IPS-18c (cell line): Measurements from ENCODE around the gene NUP43.
"Not testable (repeated sequence)": the region's sequence is repeated elsewhere in the genome, so short reads cannot be mapped to it uniquely, and the experiment has no call there.

Source experiments
- H3K4me3 ChIP-seq: 2 replicates; pipeline ENCODE4 v1.7.0; 2013; ENCODE audit warnings: low read depth, mild to moderate bottlenecking, low read length, moderate library complexity; ENCODE audit not compliant: insufficient read depth
- H3K9me3 ChIP-seq: one replicate; pipeline ENCODE4 v1.6.1; 2013; ENCODE audit warnings: mild to moderate bottlenecking, low read length, moderate library complexity; ENCODE audit not compliant: control insufficient read depth, insufficient read depth

The NUP43 gene

DNA sequence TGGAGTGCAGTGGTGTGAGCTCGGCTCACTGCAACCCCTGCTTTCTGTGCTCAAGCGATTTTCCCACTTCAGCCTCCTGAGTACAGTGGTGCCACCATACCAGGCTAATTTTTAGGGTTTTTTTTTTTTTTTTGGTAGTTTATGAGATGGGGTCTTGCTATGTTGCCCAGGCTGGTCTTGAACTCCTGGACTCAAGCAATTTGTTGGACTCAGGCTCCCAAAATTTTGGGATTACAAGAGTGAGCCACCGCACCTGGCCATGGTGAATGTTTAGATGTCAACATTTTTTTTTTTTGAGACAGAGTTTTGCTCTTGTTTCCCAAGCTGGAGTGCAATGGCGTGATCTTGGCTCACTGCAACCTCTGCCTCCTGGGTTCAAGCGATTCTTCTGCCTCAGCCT lies 5.6 kb upstream of the NUP43 start:
- not testable (repeated sequence) for H3K9me3 ChIP-seq, H3K4me3 ChIP-seq

DNA sequence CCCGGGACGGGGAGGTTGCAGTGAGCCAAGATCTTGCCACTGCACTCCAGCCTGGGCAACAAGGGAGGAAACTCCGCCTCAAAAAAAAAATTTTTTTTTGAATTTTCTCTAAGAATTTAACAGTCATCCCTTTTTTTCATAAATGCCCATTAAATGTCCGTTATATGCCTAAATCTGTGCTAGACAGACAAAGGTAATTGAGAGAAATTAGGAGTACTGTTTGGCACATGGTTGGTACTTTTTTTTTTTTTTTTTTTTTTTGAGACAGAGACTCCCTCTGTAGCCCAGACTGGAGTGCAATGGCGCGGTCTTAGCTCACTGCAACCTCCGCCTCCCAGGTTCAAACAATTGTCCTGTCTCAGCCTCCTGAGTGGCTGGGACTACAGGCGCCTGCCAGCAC lies 4.9 kb upstream of the NUP43 start:
- Histone ChIP-seq H3K4me3 (no peak overlapping the region), H3K9me3 (peaks cover 2% of the 10 kb centered on the region)

DNA sequence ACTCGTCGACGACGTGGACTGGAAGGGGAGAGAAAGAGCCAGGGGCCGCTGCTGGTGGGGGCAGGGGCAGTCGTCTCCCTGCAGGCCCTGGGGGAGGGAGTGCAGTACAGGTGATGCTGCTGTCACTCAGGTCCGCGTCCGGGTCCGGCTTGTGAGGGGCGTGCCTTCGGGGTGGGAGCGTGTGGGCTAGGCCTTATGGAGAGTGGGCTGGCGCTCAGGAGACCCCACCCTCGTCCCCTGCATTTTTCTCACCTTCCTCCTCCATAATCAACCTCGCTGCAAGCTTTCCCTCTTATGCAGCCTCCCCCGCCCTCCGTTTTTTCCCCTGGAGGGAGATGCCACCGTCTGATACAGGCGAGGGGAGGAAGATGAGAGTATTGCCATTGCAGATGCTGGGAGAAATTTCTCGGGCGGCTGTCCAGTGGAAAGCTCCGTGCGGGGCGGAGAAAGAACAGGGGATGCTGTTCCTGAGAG lies 3.8 kb upstream of the NUP43 start:
- Histone ChIP-seq H3K4me3 (peak overlapping the region; percentile 94), H3K9me3 (peaks cover 2% of the 10 kb centered on the region)

DNA sequence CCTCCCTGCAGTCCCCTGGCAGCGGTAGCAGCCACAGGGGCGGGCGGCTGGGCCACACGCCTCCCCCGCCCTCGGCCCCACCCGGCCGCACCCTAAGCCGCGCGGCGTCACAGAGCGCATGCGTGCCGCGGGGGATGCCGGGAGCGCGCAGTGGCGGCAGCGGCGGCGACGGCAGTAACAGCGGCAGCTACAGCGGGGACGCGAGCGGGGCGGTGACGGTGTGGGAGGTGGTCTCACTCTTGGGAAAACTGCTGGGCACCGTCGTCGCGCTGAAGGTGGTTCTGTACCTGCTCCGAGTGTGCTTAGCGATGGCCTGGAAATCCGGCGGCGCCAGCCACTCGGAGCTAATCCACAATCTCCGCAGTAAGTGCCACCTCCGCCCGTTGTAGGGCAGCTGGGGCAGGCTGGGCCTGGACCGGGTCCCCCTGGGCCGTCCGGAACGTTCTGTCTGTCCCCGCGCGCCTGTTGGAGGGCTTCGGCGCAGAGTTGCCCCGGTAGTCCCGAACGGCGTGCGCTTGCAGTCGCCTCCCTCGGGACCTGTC lies 3.3 kb upstream of the NUP43 start, which contains the start of gene PCMT1:
TSS of gene PCMT1 (plus strand) at position 148 of the 542 bp plus-strand sequence. CDS start at position 309, 161 bp downstream.
- H3K4me3 ChIP-seq, result peak within 1 kb of the TSS; percentile 94
- H3K9me3 ChIP-seq, result peaks cover 2% of the 10 kb centered on the region

DNA sequence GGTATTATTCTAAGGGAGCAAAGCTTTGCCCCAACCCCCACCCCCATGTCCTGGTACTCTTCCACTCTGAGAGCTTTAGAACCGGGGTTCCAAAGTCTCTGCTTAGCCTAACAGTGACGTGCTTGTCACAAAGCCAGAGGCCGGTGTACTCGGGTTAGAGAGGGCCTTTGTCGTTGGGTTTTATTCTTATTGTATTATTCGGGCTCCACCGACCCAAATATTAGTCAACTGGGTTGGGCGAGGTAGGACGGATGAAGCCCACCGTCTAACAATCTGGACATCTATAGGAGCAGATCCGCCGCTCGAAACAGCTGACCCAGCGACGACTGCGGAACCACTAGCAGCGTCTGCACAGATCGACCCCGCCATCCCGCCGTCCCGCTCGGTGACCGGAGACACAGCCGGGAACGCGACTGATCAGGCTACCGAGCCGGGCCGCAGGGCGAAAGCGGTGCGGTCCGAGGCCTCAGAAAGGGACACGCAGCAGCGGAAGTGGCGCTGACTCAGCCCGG lies 2.8 kb upstream of the NUP43 start:
- H3K9me3 ChIP-seq, result not testable (repeated sequence)
- H3K4me3 ChIP-seq, result peak overlapping the region; percentile 94

DNA sequence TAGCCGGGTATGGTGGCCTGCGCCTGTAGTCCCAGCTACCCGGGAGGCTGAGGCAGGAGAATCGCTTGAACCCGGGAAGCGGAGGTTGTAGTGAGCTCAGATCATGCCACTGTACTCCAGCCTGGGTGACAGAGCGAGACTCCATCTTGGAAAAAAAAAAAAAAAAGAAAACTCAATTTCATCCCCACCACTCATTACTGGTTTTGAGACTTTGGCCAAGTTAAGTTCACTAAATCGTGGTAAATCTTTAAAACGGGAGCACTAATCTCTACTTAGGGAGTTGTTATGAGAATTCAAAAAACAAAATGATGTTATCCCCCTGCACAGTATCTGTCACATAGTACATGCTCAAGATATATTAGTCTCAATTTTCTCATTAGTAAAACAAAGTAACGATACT lies 1.1 kb downstream of the NUP43 start:
- H3K4me3 ChIP-seq, result peak overlapping the region; percentile 85
- not testable (repeated sequence) for H3K9me3 ChIP-seq

DNA sequence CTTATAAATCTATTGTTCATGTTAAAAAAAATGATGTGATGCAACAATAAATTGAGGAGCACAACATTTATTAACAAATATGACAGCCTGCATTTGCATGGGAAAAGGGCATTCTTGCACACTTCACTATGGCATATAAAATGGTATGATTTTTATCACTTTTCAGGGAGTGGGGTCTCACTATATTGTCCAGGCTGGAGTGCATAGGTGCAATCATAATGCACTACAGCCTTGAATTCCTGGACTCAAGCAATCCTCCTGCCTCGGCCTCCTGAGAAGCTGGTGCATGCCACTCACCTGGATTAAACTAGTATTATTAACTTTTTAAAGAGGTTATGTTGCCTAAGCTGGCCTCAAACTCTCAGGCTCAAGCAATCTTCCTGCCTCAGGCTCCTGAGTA lies 11.4 kb downstream of the NUP43 start:
- no peaks in the 10 kb centered on the region for H3K9me3 ChIP-seq

DNA sequence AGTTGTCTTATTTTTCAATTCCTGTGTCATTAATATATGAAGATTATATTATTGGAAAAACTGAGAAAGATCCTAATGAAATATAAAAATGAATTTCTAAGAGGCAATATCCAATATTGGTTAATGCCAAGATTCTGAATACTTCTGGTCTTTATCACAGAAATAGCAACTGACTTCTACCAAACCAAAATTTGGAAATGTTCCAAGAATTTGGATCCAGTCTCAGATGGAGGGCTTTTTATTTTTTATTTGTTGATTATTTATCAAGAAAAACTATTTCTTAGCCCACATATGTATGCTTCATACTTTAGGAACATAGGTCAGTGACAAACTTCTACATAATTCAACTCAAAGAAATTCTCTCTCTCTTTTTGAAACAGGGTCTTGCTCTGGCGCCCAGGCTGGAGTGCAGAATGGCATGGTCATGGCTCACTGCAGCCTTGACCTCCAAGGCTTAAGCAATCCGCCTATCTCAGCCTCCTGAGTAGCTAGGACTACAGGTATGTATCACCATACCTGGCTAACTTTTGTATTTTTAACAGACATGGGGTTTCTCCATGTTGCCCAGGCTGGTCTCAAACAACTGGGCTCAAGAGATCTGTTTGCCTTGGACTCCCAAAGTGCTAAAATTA lies 13.1 kb downstream of the NUP43 start:
- H3K9me3 ChIP-seq, result no peaks in the 10 kb centered on the region
- no peak overlapping the region for H3K4me3 ChIP-seq

More for the DNA sequence above, 11.4 kb downstream of the NUP43 start:
- no peak overlapping the region for H3K4me3 ChIP-seq

DNA sequence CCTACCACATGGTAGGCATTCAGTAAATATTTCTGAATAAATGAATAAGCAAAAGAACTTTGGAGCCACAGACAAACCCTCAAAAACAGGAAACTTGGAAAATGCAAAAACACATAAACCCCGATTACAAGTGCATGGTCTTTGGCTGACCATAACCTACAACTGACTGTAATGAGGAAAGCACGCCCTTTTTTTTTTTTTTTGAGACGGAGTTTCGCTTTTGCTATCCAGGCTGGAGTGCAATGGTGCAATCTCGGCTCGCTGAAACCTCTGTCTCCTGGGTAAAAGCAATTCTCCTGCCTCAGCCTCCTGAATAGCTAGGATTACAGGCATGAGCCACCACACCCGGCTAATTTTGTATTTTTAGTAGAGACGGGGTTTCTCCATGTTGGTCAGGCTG lies 16.5 kb downstream of the NUP43 start:
- Histone ChIP-seq H3K4me3 (no peak overlapping the region), H3K9me3 (no peaks in the 10 kb centered on the region)

DNA sequence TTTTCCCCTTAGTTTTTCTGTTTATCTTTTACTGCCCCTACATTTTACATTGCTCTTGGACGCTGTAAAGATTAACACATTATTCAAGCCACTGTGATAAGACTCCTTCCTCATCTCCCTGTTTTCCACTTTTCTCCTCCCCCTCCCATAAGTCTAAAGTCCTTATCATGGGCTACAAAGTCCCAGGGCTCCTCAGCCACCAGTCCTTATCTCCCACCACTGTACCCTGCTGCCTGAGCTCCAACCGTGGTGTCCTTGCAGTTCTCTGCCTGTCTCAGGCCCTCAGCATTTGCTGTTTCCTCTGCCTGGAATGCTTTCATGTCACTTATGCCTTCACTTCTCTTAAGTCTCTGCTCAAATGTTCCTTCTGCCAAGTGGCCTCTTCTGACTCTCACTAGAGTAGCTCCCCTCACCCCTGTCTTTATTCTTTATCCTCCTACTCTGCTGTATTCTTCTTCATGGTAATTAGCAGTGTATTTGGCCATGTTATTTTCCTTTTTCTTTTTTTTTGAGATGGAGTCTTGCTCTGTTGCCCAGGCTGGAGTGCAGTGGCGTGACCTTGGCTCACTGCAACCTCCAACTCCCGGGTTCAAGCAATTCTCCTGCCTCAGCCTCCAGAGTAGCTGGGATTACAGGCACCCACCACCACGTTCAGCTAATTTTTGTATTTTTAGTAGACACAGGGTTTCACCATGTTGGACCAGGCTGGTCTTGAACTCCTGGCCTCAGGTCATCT lies 17.7 kb downstream of the NUP43 start:
- no peaks in the 10 kb centered on the region for H3K9me3 ChIP-seq
- H3K4me3 ChIP-seq, result no peak overlapping the region

DNA sequence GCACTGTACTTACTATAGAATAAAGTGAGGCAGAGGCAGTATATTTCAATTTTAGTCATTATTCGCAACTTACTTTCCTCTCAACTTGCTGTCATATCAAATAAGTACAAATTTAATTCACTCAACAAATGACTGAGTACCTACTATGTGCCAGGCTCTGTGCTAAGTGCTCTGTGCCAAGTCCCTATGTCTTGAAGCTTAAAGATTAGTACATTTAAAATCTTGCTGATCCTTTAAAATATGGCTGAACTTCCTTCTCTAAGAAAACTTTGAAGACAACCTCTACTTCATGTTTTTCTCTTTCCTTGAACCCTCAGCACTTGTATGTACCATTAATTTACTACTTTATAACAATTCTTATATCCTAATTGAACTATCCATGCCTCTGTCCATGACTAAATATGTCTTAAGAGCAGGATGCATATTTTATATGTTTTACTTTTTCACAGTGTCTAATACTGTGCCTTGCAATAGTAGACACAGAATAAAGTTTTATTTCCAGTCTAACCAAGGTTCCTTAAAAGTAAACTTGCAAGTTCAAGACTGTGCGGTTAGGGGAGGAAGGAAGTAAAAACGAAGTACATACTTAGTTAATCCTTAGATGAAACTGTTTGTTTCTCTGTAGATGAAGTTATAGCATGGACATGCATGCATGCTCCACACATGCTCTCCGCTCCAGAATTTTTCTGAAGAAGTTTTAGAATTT lies 18.4 kb downstream of the NUP43 start:
- no peaks in the 10 kb centered on the region for H3K9me3 ChIP-seq
- no peak overlapping the region for H3K4me3 ChIP-seq

DNA sequence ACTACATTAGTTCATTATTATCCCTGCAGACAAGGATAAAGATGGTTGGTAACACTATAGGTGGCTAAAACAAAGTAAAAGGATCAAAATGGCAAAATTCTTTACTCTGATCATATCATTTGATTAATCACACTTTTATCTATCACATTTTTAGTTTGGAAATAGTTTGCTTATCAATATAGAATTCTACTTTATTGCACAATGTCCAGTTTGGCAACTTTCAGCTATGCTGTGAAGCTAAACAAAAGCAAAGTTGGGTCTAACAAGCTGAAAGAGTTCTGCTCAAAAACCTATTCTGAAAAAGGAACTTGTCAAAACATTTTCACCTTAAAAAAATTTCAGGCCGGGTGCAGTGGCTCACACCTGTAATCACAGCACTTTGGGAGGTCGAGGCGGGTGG lies 20.5 kb downstream of the NUP43 start:
- no peaks in the 10 kb centered on the region for H3K9me3 ChIP-seq
- no peak overlapping the region for H3K4me3 ChIP-seq

DNA sequence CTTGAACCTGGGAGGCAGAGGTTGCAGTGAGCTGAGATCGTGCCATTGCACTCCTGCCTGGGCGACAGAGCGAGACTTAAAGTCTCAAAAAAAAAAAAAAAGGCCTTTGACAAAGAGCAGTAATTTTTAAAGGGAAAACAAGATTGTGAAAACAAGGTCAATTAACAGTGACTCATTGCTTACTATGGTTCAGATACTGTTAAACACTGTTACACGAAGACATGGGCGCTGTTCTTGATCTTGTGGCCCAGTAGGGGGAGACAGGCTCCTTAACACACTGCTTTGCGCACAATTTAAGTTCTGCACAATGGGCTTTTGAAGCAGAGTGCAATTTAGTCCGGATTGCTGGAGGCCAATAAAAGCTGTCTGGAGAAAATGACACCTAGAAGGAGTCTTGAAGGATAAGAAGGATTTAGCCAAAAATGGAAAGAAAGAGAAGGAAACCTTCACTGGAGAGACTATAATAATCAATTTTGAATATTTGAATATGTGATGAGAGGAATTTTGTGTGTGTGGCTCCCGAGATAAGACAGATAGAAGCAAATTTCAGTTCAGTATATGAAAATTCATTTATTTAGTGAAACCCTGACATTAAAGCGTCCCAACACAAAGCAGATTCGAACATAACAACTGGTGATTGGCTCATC lies 22.4 kb downstream of the NUP43 start:
- Histone ChIP-seq H3K4me3 (no peak overlapping the region), H3K9me3 (no peaks in the 10 kb centered on the region)

DNA sequence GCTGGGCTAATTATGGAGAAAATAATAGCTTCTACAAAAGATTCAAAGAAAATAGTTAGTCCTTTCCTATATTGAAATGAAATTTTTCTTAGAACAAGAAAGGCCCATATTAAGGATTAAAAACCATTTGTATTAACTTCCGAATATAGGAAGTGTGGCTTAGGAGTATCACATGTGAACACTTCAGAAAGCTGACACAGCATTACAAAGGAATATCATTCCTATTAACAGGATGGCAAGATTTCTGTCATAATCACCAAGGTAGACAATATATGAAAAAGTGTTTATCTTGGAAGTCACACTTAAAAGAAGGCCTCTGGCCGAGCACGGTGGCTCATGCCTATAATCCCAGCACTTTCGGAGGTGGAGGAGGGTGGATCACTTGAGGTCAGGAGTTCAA lies 23.1 kb downstream of the NUP43 start:
- no peak overlapping the region for H3K4me3 ChIP-seq

DNA sequence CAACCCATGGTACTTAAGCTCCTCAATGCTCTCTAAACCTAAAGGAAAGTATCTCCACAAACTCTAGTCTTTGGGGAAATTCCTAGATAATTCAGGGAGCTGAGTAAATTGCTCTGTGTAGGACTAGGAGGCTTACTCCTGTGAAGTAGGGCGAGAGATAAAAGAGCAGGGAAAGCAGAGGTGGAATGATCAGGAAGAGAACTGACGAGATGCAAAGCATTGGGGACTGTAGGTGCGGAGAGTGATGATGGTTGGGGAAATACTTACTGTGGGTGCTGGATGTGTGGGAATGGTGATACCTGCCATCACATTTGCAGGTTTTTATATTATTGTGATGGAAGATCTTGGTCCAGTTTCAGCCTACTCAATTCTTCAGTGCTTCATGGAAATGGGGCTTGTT lies 26.8 kb downstream of the NUP43 start:
- Histone ChIP-seq H3K4me3 (no peak overlapping the region), H3K9me3 (no peaks in the 10 kb centered on the region)

More for the DNA sequence above, 23.1 kb downstream of the NUP43 start:
- no peaks in the 10 kb centered on the region for H3K9me3 ChIP-seq

DNA sequence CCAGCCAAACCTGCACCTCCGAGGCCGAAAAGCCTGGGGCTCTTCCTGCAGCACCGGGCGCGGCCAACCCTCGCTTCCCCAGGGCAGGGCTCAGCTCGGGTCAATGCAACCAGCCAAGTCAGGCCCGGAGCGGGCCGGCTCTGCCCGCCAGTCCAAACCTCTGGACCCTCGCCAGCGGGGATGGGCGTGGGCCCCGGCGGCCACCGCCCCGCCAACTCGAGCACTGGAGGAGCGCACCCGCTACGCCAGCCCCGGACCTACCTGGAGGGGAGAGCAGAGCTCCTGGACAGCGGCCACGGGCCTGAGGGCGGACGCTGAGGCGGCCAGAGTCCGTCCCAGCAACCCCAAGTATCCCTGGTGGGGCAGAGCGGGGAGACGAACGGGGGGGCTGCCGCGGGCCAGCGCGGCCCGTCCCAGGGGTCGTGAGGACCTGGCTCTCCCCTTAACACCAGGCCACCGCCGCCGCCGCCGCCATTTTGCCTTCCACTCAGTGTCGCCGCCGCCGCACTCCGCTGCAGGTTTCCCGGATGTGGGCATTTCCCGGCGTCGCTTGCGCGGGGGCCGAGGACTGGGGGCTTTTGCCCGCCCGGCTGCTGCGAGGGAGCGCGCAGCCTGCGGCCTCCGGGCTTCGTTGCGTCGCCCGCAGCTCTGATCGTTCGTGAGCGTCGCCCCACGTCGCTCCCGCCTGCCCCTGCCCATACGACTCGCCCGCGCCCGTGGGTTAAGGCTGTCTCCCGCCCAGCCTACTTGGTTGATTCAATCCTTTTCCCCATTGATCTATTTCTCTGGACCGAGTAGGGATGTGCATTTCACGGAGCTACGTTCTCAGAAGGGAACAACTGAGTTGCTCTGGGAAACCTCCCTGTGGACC lies 28.5 kb downstream of the NUP43 start, which contains the start of gene LATS1:
TSS of gene LATS1 (minus strand) at position 514 of the 871 bp plus-strand sequence. CDS start 15,975 bp downstream, outside the sequence.
- H3K4me3 ChIP-seq, result peak within 1 kb of the TSS; percentile 88
- H3K9me3 ChIP-seq, result no peaks in the 10 kb centered on the region
